H9 (cell line): ENCODE results near the gene PID1. TPM values are rescaled to one million over a fixed set of nuclear protein-coding genes. Genes with fewer than 3 reads are reported as not detected.

Experiments
- DNase-seq: peaks from one replicate; pipeline ENCODE4 v3.0.0-alpha.2; 2017
- H2AFZ ChIP-seq: one replicate; pipeline ENCODE4 v1.6.1; 2013; ENCODE audit warnings: mild to moderate bottlenecking, low read length, control low read depth, moderate library complexity
- H2AK5ac ChIP-seq: 2 replicates; pipeline ENCODE4 v1.6.1; 2013; ENCODE audit warnings: low read length, control low read depth, mixed read lengths; ENCODE audit not compliant: insufficient read length
- H2BK120ac ChIP-seq: one replicate; pipeline ENCODE4 v1.6.1; 2013; ENCODE audit warnings: low read depth, mild to moderate bottlenecking, low read length, control low read depth, inconsistent platforms; ENCODE audit not compliant: poor library complexity, severe bottlenecking
- H2BK12ac ChIP-seq: 2 replicates; pipeline ENCODE4 v1.6.1; 2013; ENCODE audit warnings: low read length, control low read depth, mixed read lengths, low read depth; ENCODE audit not compliant: insufficient read length
- H2BK15ac ChIP-seq: 2 replicates; pipeline ENCODE4 v1.6.1; 2013; ENCODE audit warnings: low read depth, low read length, control low read depth
- H2BK20ac ChIP-seq: one replicate; pipeline ENCODE4 v1.6.1; 2013; ENCODE audit warnings: low read depth, mild to moderate bottlenecking, low read length, control low read depth, inconsistent platforms; ENCODE audit not compliant: poor library complexity, severe bottlenecking
- H2BK5ac ChIP-seq: 2 replicates; pipeline ENCODE4 v1.6.1; 2013; ENCODE audit warnings: low read length, control low read depth, mixed read lengths; ENCODE audit not compliant: insufficient read length
- H3K14ac ChIP-seq: 2 replicates; pipeline ENCODE4 v1.6.1; 2013; ENCODE audit warnings: low read length, control low read depth; ENCODE audit not compliant: insufficient read depth
- H3K18ac ChIP-seq: 2 replicates; pipeline ENCODE4 v1.6.1; 2013; ENCODE audit warnings: low read depth, mild to moderate bottlenecking, mixed read lengths, low read length, control low read depth; ENCODE audit not compliant: insufficient read length
- H3K23ac ChIP-seq: 2 replicates; pipeline ENCODE4 v1.6.1; 2013; ENCODE audit warnings: low read length, control low read depth, mixed read lengths, low read depth; ENCODE audit not compliant: insufficient read length
- H3K23me2 ChIP-seq: 2 replicates; pipeline ENCODE4 v1.6.1; 2013; ENCODE audit warnings: low read depth, mild to moderate bottlenecking, mixed read lengths, low read length, control low read depth; ENCODE audit not compliant: insufficient read length, poor library complexity, severe bottlenecking
- H3K27ac ChIP-seq: 2 replicates; pipeline ENCODE4 v1.5.1; 2013; ENCODE audit warnings: low read length, control low read depth, mixed read lengths, low read depth; ENCODE audit not compliant: insufficient read length
- H3K27me3 ChIP-seq: 2 replicates; pipeline ENCODE4 v1.6.1; 2013; ENCODE audit warnings: low read length, control low read depth, inconsistent platforms; ENCODE audit not compliant: insufficient read depth
- H3K4ac ChIP-seq: 2 replicates; pipeline ENCODE4 v1.6.1; 2013; ENCODE audit warnings: low read depth, mild to moderate bottlenecking, control low read depth, inconsistent platforms, low read length, moderate library complexity
- H3K4me1 ChIP-seq: 2 replicates; pipeline ENCODE4 v1.6.1; 2013; ENCODE audit warnings: low read length, control low read depth, inconsistent platforms; ENCODE audit not compliant: insufficient read depth
- H3K4me2 ChIP-seq: 2 replicates; pipeline ENCODE4 v1.6.1; 2013; ENCODE audit warnings: low read length, control low read depth, mixed read lengths; ENCODE audit not compliant: insufficient read length, insufficient read depth
- H3K56ac ChIP-seq: 2 replicates; pipeline ENCODE4 v1.6.1; 2013; ENCODE audit warnings: low read depth, mild to moderate bottlenecking, mixed read lengths, low read length, control low read depth; ENCODE audit not compliant: insufficient read length
- H3K79me1 ChIP-seq: 2 replicates; pipeline ENCODE4 v1.6.1; 2013; ENCODE audit warnings: low read depth, mild to moderate bottlenecking, moderate library complexity, low read length, control low read depth, inconsistent platforms; ENCODE audit not compliant: insufficient read depth, poor library complexity, severe bottlenecking
- H3K79me2 ChIP-seq: 2 replicates; pipeline ENCODE4 v1.6.1; 2013; ENCODE audit warnings: low read length, control low read depth, inconsistent platforms; ENCODE audit not compliant: insufficient read depth
- H3K9ac ChIP-seq: 2 replicates; pipeline ENCODE4 v1.6.1; 2013; ENCODE audit warnings: low read length, control low read depth, mixed read lengths; ENCODE audit not compliant: insufficient read length; ENCODE audit errors: extremely low read depth
- H3K9me3 ChIP-seq: one replicate; pipeline ENCODE4 v1.6.1; 2013; ENCODE audit warnings: low read depth, low read length, inconsistent platforms; ENCODE audit not compliant: control insufficient read depth
- H3T11ph ChIP-seq: one replicate; pipeline ENCODE4 v1.6.1; 2013; ENCODE audit warnings: mild to moderate bottlenecking, low read length, control low read depth, inconsistent platforms
- H4K20me1 ChIP-seq: one replicate; pipeline ENCODE4 v1.6.1; 2013; ENCODE audit not compliant: control insufficient read depth, insufficient read length, insufficient read depth
- H4K5ac ChIP-seq: 2 replicates; pipeline ENCODE4 v1.6.1; 2013; ENCODE audit warnings: low read depth, mild to moderate bottlenecking, mixed read lengths, low read length, control low read depth; ENCODE audit not compliant: insufficient read length
- H4K8ac ChIP-seq: replicated peaks from 2 replicates; pipeline ENCODE4 v1.6.1; 2013; ENCODE audit warnings: low read length, control low read depth, mixed read lengths, low read depth; ENCODE audit not compliant: insufficient read length
- H4K91ac ChIP-seq: 2 replicates; pipeline ENCODE4 v1.6.1; 2013; ENCODE audit warnings: low read depth, mild to moderate bottlenecking, moderate library complexity, mixed read lengths, low read length, control low read depth; ENCODE audit not compliant: insufficient read length
- H3K27ac Mint-ChIP-seq, 3 experiments: 2 replicates in 2 of 3; 3 replicates in 1 of 3; pipeline ENCODE4 v1.8.0; 2020 to 2021; ENCODE audit warnings: mixed read lengths in 3 of 3, mild to moderate bottlenecking in 1 of 3, moderate library complexity in 1 of 3
- H3K27me3 Mint-ChIP-seq: 2 replicates; pipeline ENCODE4 v1.8.0; 2021; ENCODE audit warnings: low read depth, mild to moderate bottlenecking, moderate library complexity, mixed read lengths
- H3K36me3 Mint-ChIP-seq, 3 experiments: 2 replicates in 2 of 3; 3 replicates in 1 of 3; pipeline ENCODE4 v1.8.0; 2020 to 2021; ENCODE audit warnings: low read depth in 3 of 3, mixed read lengths in 3 of 3; ENCODE audit not compliant: insufficient read depth in 1 of 3
- H3K4me1 Mint-ChIP-seq, 2 experiments: 2 replicates each; pipeline ENCODE4 v1.8.0; 2020; ENCODE audit warnings: mixed read lengths in 2 of 2
- H3K4me3 Mint-ChIP-seq, 2 experiments: 2 replicates in 1 of 2; 3 replicates in 1 of 2; pipeline ENCODE4 v1.8.0; 2020 to 2021; ENCODE audit warnings: mild to moderate bottlenecking in 2 of 2, mixed read lengths in 2 of 2, moderate library complexity in 1 of 2
- H3K9me3 Mint-ChIP-seq, 2 experiments: 2 replicates in 1 of 2; 3 replicates in 1 of 2; pipeline ENCODE4 v1.8.0; 2020; ENCODE audit warnings: mild to moderate bottlenecking in 2 of 2, mixed read lengths in 2 of 2, moderate library complexity in 1 of 2
- CTCF ChIP-seq: fragments of 200-600 bp; sonication (generic); conservative IDR thresholded peaks from 3 replicates; pipeline ENCODE4 v1.8.0; 2021; ENCODE audit warnings: antibody characterized with exemption, mild to moderate bottlenecking
- WGBS: extraction: QIAGEN DNeasy Blood & Tissue Kit; methylation state at CpG from one replicate; pipeline ENCODE4 v1.1.7; 2013; ENCODE audit warnings: missing lambda C conversion rate, low lambda C conversion rate, mixed read lengths; ENCODE audit not compliant: insufficient read length; ENCODE audit errors: extremely low coverage; 5-methylcytosine and 5-hydroxymethylcytosine counted together
- total RNA-seq: library from RNA; stranded (reverse); gene quantifications from 2 replicates; pipeline ENCODE4 v1.2.1, GENCODE V29; 2021

PID1 gene
- total RNA-seq, 1 experiment from 2014 or later, result 1.4 TPM

- Mint-ChIP-seq H3K36me3 (no peaks in the 10 kb centered on the region), H3K27me3 (no peaks in the 10 kb centered on the region), H3K9me3 (no peaks in the 10 kb centered on the region), H3K4me1 (no peaks in the 10 kb centered on the region), H3K4me3 (no peak overlapping the region), H3K27ac (no peak overlapping the region)
- Histone ChIP-seq H3K79me1 (no peaks in the 10 kb centered on the region), H3K23me2 (no peaks in the 10 kb centered on the region), H3K4me2 (no peak overlapping the region), H3K23ac (no peak overlapping the region), H3K18ac (no peak overlapping the region), H2BK20ac (no peak overlapping the region), H4K5ac (no peak overlapping the region), H3K4me1 (no peaks in the 10 kb centered on the region), H3K27me3 (no peaks in the 10 kb centered on the region), H4K20me1 (no peaks in the 10 kb centered on the region), H3K9me3 (no peaks in the 10 kb centered on the region), H3K27ac (no peak overlapping the region), H4K8ac (no peak overlapping the region), H3K9ac (no peak overlapping the region), H2BK120ac (no peak overlapping the region), H4K91ac (no peak overlapping the region), H2BK12ac (no peak overlapping the region), H3T11ph (no peak overlapping the region), H3K79me2 (no peaks in the 10 kb centered on the region), H2BK15ac (no peak overlapping the region), H2AFZ (no peak overlapping the region), H3K4ac (no peak overlapping the region), H3K14ac (no peak overlapping the region), H3K56ac (no peak overlapping the region), H2BK5ac (no peak overlapping the region), H2AK5ac (no peak overlapping the region)
- WGBS, result no CpG with 5 or more reads among the region's 1 CpG
- no peak for DNase-seq
- no peak for TF ChIP-seq CTCF
These were observed 75.6 kb downstream of the PID1 start for GRCh38 chr2:229195346-229195947.
